DND-41 (cell line): ENCODE data around the gene HGS.

Source experiments
- CTCF ChIP-seq: IDR thresholded peaks from 2 replicates; pipeline ENCODE4 v1.5.1; 2012; ENCODE audit warnings: borderline replicate concordance, low read length, moderate library complexity, mild to moderate bottlenecking; ENCODE audit not compliant: poor library complexity, severe bottlenecking; ENCODE audit errors: extremely low read depth
- EZH2 ChIP-seq: IDR thresholded peaks from 3 replicates; pipeline ENCODE4 v1.6.1; 2012; ENCODE audit warnings: borderline replicate concordance, low read depth, mild to moderate bottlenecking, moderate library complexity, low read length, inconsistent platforms; ENCODE audit not compliant: severe bottlenecking

DNA sequence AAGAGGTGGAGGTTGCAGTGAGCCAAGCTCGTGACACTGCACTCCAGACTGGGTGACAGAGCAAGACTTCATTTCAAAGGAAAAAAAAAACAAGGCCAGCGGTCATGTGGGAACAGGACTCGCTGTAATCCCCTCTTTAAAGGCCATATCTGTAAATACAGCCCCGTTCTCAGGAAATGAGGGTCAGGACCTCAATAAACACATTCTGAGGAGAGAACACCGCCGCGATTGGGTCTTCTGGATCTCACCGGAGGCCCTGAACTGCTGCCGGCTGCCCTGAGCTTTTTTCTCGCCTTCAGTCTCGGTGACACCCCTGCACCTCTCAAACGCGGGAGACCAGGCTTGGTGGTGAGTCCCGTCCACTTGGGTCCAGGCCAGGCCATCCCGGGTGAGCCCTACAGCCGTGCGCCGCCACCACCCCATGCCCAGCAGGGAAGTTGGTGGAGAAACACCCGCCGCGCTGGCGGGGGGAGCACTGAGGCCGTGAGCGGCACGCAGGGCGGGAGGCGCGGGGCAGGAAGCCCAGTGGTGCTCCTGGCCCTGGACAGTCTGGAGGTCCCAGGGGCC lies 56.7 kb downstream of the HGS start:
- TF ChIP-seq CTCF: no peak
- no peak for TF ChIP-seq EZH2
